ENCODE results near the gene EPX. TPM values are rescaled to one million over a fixed set of nuclear protein-coding genes. Genes with fewer than 3 reads are reported as not detected.

EPX gene
- total RNA-seq, 5 donors from 2014 or later (not counting 1 experiment from before 2014, with no cell fraction given) = 0.13 TPM; not detected in 4

- POLR2A ChIA-PET = no interaction called here
- Mint-ChIP-seq H3K4me1 (peaks cover 11 to 21% (median 18%) of the 10 kb centered on the region in 3 donors), H3K27me3 (peaks cover 16 to 20% of the 10 kb centered on the region in 2 donors), H3K27ac (no peak overlapping the region), H3K36me3 (no peaks in the 10 kb centered on the region), H3K9me3 (no peaks in the 10 kb centered on the region), H3K4me3 (peak overlapping the region; percentile 68 to 79 (median 70))
- Histone ChIP-seq H3K4me1 (ENCODE audit: control insufficient read depth in 1 of 2, extremely low read depth in 1 of 2, insufficient read depth in 2 of 2, low read length in 2 of 2) (peaks cover 0 to 18% of the 10 kb centered on the region in 2 experiments), H3K4me3 (ENCODE audit: control insufficient read depth in 1 of 2, extremely low read depth in 1 of 2, low read length in 1 of 2) (peak overlapping the region; percentile 49 to 58), H3K9me3 (no peaks in the 10 kb centered on the region), H3K27ac (ENCODE audit: low read length) (no peak overlapping the region), H3K36me3 (ENCODE audit: control insufficient read depth in 2 of 2, extremely low read depth in 1 of 2, insufficient read depth in 1 of 2, low read length in 1 of 2) (no peaks in the 10 kb centered on the region), H3K27me3 (replicated peaks in 1 of 2; ENCODE audit: control insufficient read depth in 2 of 2, extremely low read depth in 1 of 2, insufficient read depth in 2 of 2, low read length in 1 of 2) (peaks cover 0 to 41% of the 10 kb centered on the region in 2 experiments)
- WGBS (ENCODE audit: insufficient coverage) = 11% methylated on average over 43 of the region's 57 CpGs
- CTCF ChIA-PET = interaction anchor here (0.6 to 1.8 kb wide), 18 partner anchors 9 to 1422 kb away, joined by 3 to 9 read pairs (median 4); partner anchors contain the start of genes HSF5 (in 1 of the 2), LPO (in 1 of the 2), RNF43 (in 1 of the 2) and SUPT4H1 (in 1 of the 2)
- ATAC-seq (replicated peaks in 1 of 4) (peak; percentile 92 to 96 (median 94)), DNase-seq (peak; percentile 9 to 83 (median 64))
Observed at GRCh38 chr17:58249270-58250133, 57.0 kb downstream of the EPX start.

- H3K27ac Mint-ChIP-seq = no peak overlapping the region
- DNase-seq = no peak
- H3K27ac ChIP-seq (ENCODE audit: low read length) = no peak overlapping the region
- peaks cover 11 to 21% (median 18%) of the 10 kb centered on the region in 3 donors for H3K4me1 Mint-ChIP-seq
- H3K27me3 ChIP-seq (replicated peaks in 1 of 2; ENCODE audit: control insufficient read depth in 2 of 2, extremely low read depth in 1 of 2, insufficient read depth in 2 of 2, low read length in 1 of 2) = peaks cover 0 to 40% of the 10 kb centered on the region in 2 experiments
- 82% methylated on average over 8 of the region's 12 CpGs for WGBS (ENCODE audit: insufficient coverage)
- peaks cover 0 to 18% of the 10 kb centered on the region in 2 experiments for H3K4me1 ChIP-seq (ENCODE audit: control insufficient read depth in 1 of 2, extremely low read depth in 1 of 2, insufficient read depth in 2 of 2, low read length in 2 of 2)
- H3K36me3 Mint-ChIP-seq = no peaks in the 10 kb centered on the region
- H3K9me3 ChIP-seq = no peaks in the 10 kb centered on the region
- no peak overlapping the region for H3K4me3 ChIP-seq (ENCODE audit: control insufficient read depth in 1 of 2, extremely low read depth in 1 of 2, low read length in 1 of 2)
- no peaks in the 10 kb centered on the region for H3K36me3 ChIP-seq (ENCODE audit: control insufficient read depth in 2 of 2, extremely low read depth in 1 of 2, insufficient read depth in 1 of 2, low read length in 1 of 2)
- no peak for ATAC-seq (replicated peaks in 1 of 4)
- no peaks in the 10 kb centered on the region for H3K9me3 Mint-ChIP-seq
- ChIA-PET POLR2A (no interaction called here), CTCF (interaction anchor here (0.6 to 1.8 kb wide), 16 partner anchors 8 to 1423 kb away, joined by 3 to 9 read pairs (median 4); partner anchors contain the start of genes HSF5 (in 1 of the 2), LPO (in 1 of the 2), RNF43 (in 1 of the 2) and SUPT4H1 (in 1 of the 2))
- peak overlapping the region in 2 of 3 donors; percentile 42 to 70 for H3K4me3 Mint-ChIP-seq
- H3K27me3 Mint-ChIP-seq = peaks cover 17 to 24% of the 10 kb centered on the region in 2 donors
Observed at GRCh38 chr17:58250344-58251011, 58.0 kb downstream of the EPX start.

GRCh38 chr17:58252141-58252540, 59.6 kb downstream of the EPX start:
- no peaks in the 10 kb centered on the region for H3K9me3 ChIP-seq
- POLR2A ChIA-PET = no interaction called here
- H3K4me3 ChIP-seq (ENCODE audit: control insufficient read depth in 1 of 2, extremely low read depth in 1 of 2, low read length in 1 of 2) = no peak overlapping the region
- H3K27ac ChIP-seq (ENCODE audit: low read length) = no peak overlapping the region
- ATAC-seq (replicated peaks in 1 of 4) (no peak), DNase-seq (no peak)
- Mint-ChIP-seq H3K4me1 (peaks cover 11 to 21% (median 18%) of the 10 kb centered on the region in 3 donors), H3K27me3 (peaks cover 11 to 19% of the 10 kb centered on the region in 2 donors), H3K4me3 (no peak overlapping the region), H3K27ac (no peak overlapping the region), H3K36me3 (no peaks in the 10 kb centered on the region), H3K9me3 (no peaks in the 10 kb centered on the region)
- H3K36me3 ChIP-seq (ENCODE audit: control insufficient read depth in 2 of 2, extremely low read depth in 1 of 2, insufficient read depth in 1 of 2, low read length in 1 of 2) = no peaks in the 10 kb centered on the region
- CTCF ChIA-PET = no interaction called here
- WGBS (ENCODE audit: insufficient coverage) = 73% methylated on average over 8 of the region's 9 CpGs
- peaks cover 0 to 31% of the 10 kb centered on the region in 2 experiments for H3K27me3 ChIP-seq (replicated peaks in 1 of 2; ENCODE audit: control insufficient read depth in 2 of 2, extremely low read depth in 1 of 2, insufficient read depth in 2 of 2, low read length in 1 of 2)
- peaks cover 0 to 18% of the 10 kb centered on the region in 2 experiments for H3K4me1 ChIP-seq (ENCODE audit: control insufficient read depth in 1 of 2, extremely low read depth in 1 of 2, insufficient read depth in 2 of 2, low read length in 2 of 2)

- H3K27ac ChIP-seq (ENCODE audit: low read length) = no peak overlapping the region
- no peak overlapping the region for H3K4me3 ChIP-seq (ENCODE audit: control insufficient read depth in 1 of 2, extremely low read depth in 1 of 2, low read length in 1 of 2)
- no peak overlapping the region for H3K4me3 Mint-ChIP-seq
- no peaks in the 10 kb centered on the region for H3K9me3 ChIP-seq
- peaks cover 0 to 31% of the 10 kb centered on the region in 2 experiments for H3K27me3 ChIP-seq (replicated peaks in 1 of 2; ENCODE audit: control insufficient read depth in 2 of 2, extremely low read depth in 1 of 2, insufficient read depth in 2 of 2, low read length in 1 of 2)
- ChIA-PET POLR2A (no interaction called here), CTCF (interaction anchor here in 1 of 2 donors (0.6 to 0.7 kb wide), 2 partner anchors 96 to 246 kb away, joined by 3 to 4 read pairs; no protein-coding TSS in a partner anchor)
- WGBS (ENCODE audit: insufficient coverage) = 100% methylated on average over 1 of the region's 3 CpGs
- peaks cover 0 to 12% of the 10 kb centered on the region in 2 experiments for H3K4me1 ChIP-seq (ENCODE audit: control insufficient read depth in 1 of 2, extremely low read depth in 1 of 2, insufficient read depth in 2 of 2, low read length in 2 of 2)
- no peak for DNase-seq
- H3K36me3 Mint-ChIP-seq = no peaks in the 10 kb centered on the region
- ATAC-seq (replicated peaks in 1 of 4) = no peak
- H3K36me3 ChIP-seq (ENCODE audit: control insufficient read depth in 2 of 2, extremely low read depth in 1 of 2, insufficient read depth in 1 of 2, low read length in 1 of 2) = no peaks in the 10 kb centered on the region
- H3K27ac Mint-ChIP-seq = no peak overlapping the region
- peaks cover 5 to 15% (median 12%) of the 10 kb centered on the region in 3 donors for H3K4me1 Mint-ChIP-seq
- peaks cover 17 to 22% of the 10 kb centered on the region in 2 donors for H3K27me3 Mint-ChIP-seq
- H3K9me3 Mint-ChIP-seq = no peaks in the 10 kb centered on the region
Observed at GRCh38 chr17:58253082-58253481, 60.6 kb downstream of the EPX start.

Other genes with a start within 250 kb of the EPX start
- gene CUEDC1, start 237.3 kb upstream of the EPX start, total RNA-seq = 1 to 10 TPM in 1 of 5 donors, under 1 TPM in 3, not detected in 1; 0.33 to 1.4 (median 0.74) TPM
- gene VEZF1, start 204.5 kb upstream of the EPX start, total RNA-seq = 10 to 100 TPM; 43.1 to 68.1 (median 63.8) TPM
- gene SRSF1, start 185.5 kb upstream of the EPX start, total RNA-seq = 100 to 1,000 TPM; 112 to 266 (median 261) TPM
- 10 to 100 TPM; 30.4 to 42.1 (median 34.9) TPM for gene DYNLL2, start 109.3 kb upstream of the EPX start, total RNA-seq
- gene OR4D1, start 44.3 kb upstream of the EPX start, total RNA-seq = 1 to 10 TPM; 1.3 to 2.2 (median 1.8) TPM
- not detected for gene OR4D2, start 25.7 kb upstream of the EPX start, total RNA-seq
- 10 to 100 TPM; 12.7 to 32.6 (median 22.3) TPM for gene MKS1, start 26.5 kb downstream of the EPX start, total RNA-seq
- not detected for gene LPO, start 45.9 kb downstream of the EPX start, total RNA-seq
- gene MPO, start 88.2 kb downstream of the EPX start, total RNA-seq = 1 to 10 TPM in 4 of 5 donors, under 1 TPM in 1; 0.32 to 1.9 (median 1.1) TPM
- gene TSPOAP1, start 136.1 kb downstream of the EPX start, total RNA-seq = 10 to 100 TPM; 15.6 to 62.7 (median 19.9) TPM
- gene SUPT4H1, start 159.5 kb downstream of the EPX start, total RNA-seq = 10 to 100 TPM; 40.5 to 77.3 (median 63.2) TPM
- 1 to 10 TPM; 1.2 to 4.0 (median 1.8) TPM for gene RNF43, start 224.8 kb downstream of the EPX start, total RNA-seq

Measured in T-cell (primary cell).